PC-3 (cell line): ENCODE results near the gene CFTR. TPM values are rescaled to one million over a fixed set of nuclear protein-coding genes. Genes with fewer than 3 reads are reported as not detected.

Experiments used
- ATAC-seq: fragments of 200-7000 bp; cut with Tn5 transposase; 2 replicates; pipeline ENCODE4 v1.9.1; 2020; ENCODE audit warnings: mild to moderate bottlenecking, moderate library complexity
- BruUV-seq: library from RNA; stranded (reverse); fragments of 400-500 nt; replicated peaks from 2 replicates; lab custom pipeline; 2021; lab: Mats Ljungman, UMichigan
- CTCF ChIA-PET: fragments of 300-600 bp; sonication (Branson Sonifier 250); formaldehyde crosslinking; loops from one replicate; lab custom pipeline; 2022; ENCODE audit warnings: antibody characterized with exemption; lab: Charles Lee
- POLR2A ChIA-PET: fragments of 300-600 bp; sonication (Branson Sonifier 250); formaldehyde crosslinking; loops from one replicate; lab custom pipeline; 2022; ENCODE audit warnings: antibody characterized with exemption; ENCODE audit not compliant: unreplicated experiment; lab: Charles Lee
- DNase-seq: peaks from one replicate; pipeline ENCODE4 v3.0.0-alpha.2; 2015
- H2AFZ ChIP-seq: fragments of 300-600 bp; sonication (generic); 2 replicates; pipeline ENCODE4 v1.6.0; 2016; ENCODE audit warnings: antibody characterized with exemption, low read length
- H3F3A ChIP-seq: fragments of 300-600 bp; sonication (generic); one replicate; pipeline ENCODE4 v1.6.0; 2017; ENCODE audit warnings: antibody characterized with exemption, low read length, control low read depth, mild to moderate bottlenecking; ENCODE audit not compliant: unreplicated experiment
- H3K27ac ChIP-seq: fragments of 300-600 bp; sonication (generic); 2 replicates; pipeline ENCODE4 v1.5.1; 2016; ENCODE audit warnings: mild to moderate bottlenecking, low read length
- H3K27me3 ChIP-seq: fragments of 300-600 bp; sonication (generic); 2 replicates; pipeline ENCODE4 v1.6.1; 2016; ENCODE audit warnings: low read length, mixed read lengths
- H3K36me3 ChIP-seq: fragments of 300-600 bp; sonication (generic); 2 replicates; pipeline ENCODE4 v1.6.1; 2016; ENCODE audit warnings: low read depth, mixed run types, low read length, mixed read lengths
- H3K4me1 ChIP-seq: fragments of 300-600 bp; sonication (generic); 2 replicates; pipeline ENCODE4 v1.5.1; 2016; ENCODE audit warnings: low read length; ENCODE audit not compliant: insufficient read depth
- H3K4me2 ChIP-seq: fragments of 300-600 bp; sonication (generic); 2 replicates; pipeline ENCODE4 v1.6.0; 2016; ENCODE audit warnings: low read length
- H3K4me3 ChIP-seq: fragments of 300-600 bp; sonication (generic); 2 replicates; pipeline ENCODE4 v1.5.1; 2016; ENCODE audit warnings: mild to moderate bottlenecking, low read length, mixed read lengths
- H3K79me2 ChIP-seq: fragments of 300-600 bp; sonication (generic); 2 replicates; pipeline ENCODE4 v1.6.1; 2017; ENCODE audit warnings: low read length, mixed read lengths
- H3K9ac ChIP-seq: fragments of 300-600 bp; sonication (generic); 2 replicates; pipeline ENCODE4 v1.6.0; 2016; ENCODE audit warnings: mild to moderate bottlenecking, low read length
- H3K9me2 ChIP-seq: fragments of 300-600 bp; sonication (generic); replicated peaks from 2 replicates; pipeline ENCODE4 v1.6.1; 2016; ENCODE audit warnings: mixed run types, low read length, mixed read lengths
- H3K9me3 ChIP-seq: fragments of 300-600 bp; sonication (generic); 2 replicates; pipeline ENCODE4 v1.6.1; 2016; ENCODE audit warnings: low read length, mixed read lengths
- H4K20me1 ChIP-seq: fragments of 300-600 bp; sonication (generic); 2 replicates; pipeline ENCODE4 v1.6.1; 2016; ENCODE audit warnings: low read length, mixed read lengths
- EZH2 ChIP-seq: fragments of 300-600 bp; sonication (generic); IDR thresholded peaks from one replicate; pipeline ENCODE4 v1.6.1; 2017; ENCODE audit warnings: antibody characterized with exemption, mild to moderate bottlenecking, low read length; ENCODE audit not compliant: unreplicated experiment
- EZH2phosphoT487 ChIP-seq: fragments of 300-600 bp; sonication (generic); IDR thresholded peaks from 2 replicates; pipeline ENCODE4 v1.6.1; 2018; ENCODE audit warnings: mild to moderate bottlenecking, antibody characterized with exemption, low read length, borderline replicate concordance
- intact Hi-C: fragments of 100-400 bp; cut with micrococcal nuclease; formaldehyde crosslinking; loops from 2 replicates; pipeline ENCODE4 v1.9.0; 2023
- total RNA-seq: library from RNA; depleted of rRNA; stranded (reverse); fragments of >200 nt; gene quantifications from 2 replicates; pipeline ENCODE4 v1.2.3, GENCODE V29; 2014
- TF ChIP-seq, protein P1 (sequence below): fragments of 300-600 bp; sonication (generic); conservative IDR thresholded peaks from 2 replicates; pipeline ENCODE4 v1.5.1; 2017; ENCODE audit warnings: antibody characterized with exemption, low read depth, mild to moderate bottlenecking, low read length

The CFTR gene
- total RNA-seq, 1 experiment from 2014 or later = not detected

GRCh38 chr7:117552660-117553059 lies 72.8 kb downstream of the CFTR start:
- Histone ChIP-seq H3K36me3 (no peaks in the 10 kb centered on the region), H3K27me3 (no peaks in the 10 kb centered on the region), H3K4me1 (no peaks in the 10 kb centered on the region), H2AFZ (no peak overlapping the region), H3K9me2 (no peaks in the 10 kb centered on the region), H3K4me2 (no peak overlapping the region), H3K4me3 (no peak overlapping the region), H3K79me2 (no peaks in the 10 kb centered on the region), H3K9me3 (no peaks in the 10 kb centered on the region), H3F3A (no peaks in the 10 kb centered on the region), H3K27ac (no peak overlapping the region), H3K9ac (no peak overlapping the region), H4K20me1 (no peaks in the 10 kb centered on the region)
- BruUV-seq = no TSS peak
- POLR2A ChIA-PET = no interaction called here
- CTCF ChIA-PET = no interaction called here
- no peak for DNase-seq
- intact Hi-C loops = no loop called here
- no peak for ATAC-seq
- TF ChIP-seq, protein P1, sequence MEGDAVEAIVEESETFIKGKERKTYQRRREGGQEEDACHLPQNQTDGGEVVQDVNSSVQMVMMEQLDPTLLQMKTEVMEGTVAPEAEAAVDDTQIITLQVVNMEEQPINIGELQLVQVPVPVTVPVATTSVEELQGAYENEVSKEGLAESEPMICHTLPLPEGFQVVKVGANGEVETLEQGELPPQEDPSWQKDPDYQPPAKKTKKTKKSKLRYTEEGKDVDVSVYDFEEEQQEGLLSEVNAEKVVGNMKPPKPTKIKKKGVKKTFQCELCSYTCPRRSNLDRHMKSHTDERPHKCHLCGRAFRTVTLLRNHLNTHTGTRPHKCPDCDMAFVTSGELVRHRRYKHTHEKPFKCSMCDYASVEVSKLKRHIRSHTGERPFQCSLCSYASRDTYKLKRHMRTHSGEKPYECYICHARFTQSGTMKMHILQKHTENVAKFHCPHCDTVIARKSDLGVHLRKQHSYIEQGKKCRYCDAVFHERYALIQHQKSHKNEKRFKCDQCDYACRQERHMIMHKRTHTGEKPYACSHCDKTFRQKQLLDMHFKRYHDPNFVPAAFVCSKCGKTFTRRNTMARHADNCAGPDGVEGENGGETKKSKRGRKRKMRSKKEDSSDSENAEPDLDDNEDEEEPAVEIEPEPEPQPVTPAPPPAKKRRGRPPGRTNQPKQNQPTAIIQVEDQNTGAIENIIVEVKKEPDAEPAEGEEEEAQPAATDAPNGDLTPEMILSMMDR = no peak
- no peak for TF ChIP-seq EZH2
- no peak for TF ChIP-seq EZH2phosphoT487

DNA sequence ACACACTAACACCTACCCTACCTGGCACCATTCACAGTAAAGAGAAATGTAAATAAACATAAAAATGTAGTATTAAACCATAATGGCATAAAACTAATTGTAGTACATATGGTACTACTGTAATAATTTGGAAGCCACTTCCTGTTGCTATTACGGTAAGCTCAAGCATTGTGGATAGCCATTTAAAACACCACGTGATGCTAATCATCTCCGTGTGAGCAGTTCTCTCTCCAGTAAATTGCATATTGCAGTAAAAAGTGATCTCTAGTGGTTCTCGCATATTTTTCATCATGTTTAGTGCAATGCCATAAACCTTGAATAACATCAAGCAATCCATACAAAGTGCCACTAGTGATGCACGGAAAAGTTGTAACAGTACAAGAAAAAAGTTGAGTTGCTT lies 75.4 kb downstream of the CFTR start:
- ChIA-PET POLR2A (no interaction called here), CTCF (no interaction called here)
- Histone ChIP-seq H3K27ac (no peak overlapping the region), H3K36me3 (no peaks in the 10 kb centered on the region), H2AFZ (no peak overlapping the region), H3K79me2 (no peaks in the 10 kb centered on the region), H3F3A (no peaks in the 10 kb centered on the region), H3K4me3 (no peak overlapping the region), H4K20me1 (no peaks in the 10 kb centered on the region), H3K9me3 (no peaks in the 10 kb centered on the region), H3K4me2 (no peak overlapping the region), H3K27me3 (no peaks in the 10 kb centered on the region), H3K9ac (no peak overlapping the region), H3K4me1 (no peaks in the 10 kb centered on the region), H3K9me2 (no peaks in the 10 kb centered on the region)
- DNase-seq (no peak), ATAC-seq (no peak)
- intact Hi-C loops = no loop called here
- BruUV-seq = no TSS peak
- TF ChIP-seq EZH2phosphoT487 (no peak), EZH2 (no peak)
- TF ChIP-seq, protein P1 = no peak

DNA sequence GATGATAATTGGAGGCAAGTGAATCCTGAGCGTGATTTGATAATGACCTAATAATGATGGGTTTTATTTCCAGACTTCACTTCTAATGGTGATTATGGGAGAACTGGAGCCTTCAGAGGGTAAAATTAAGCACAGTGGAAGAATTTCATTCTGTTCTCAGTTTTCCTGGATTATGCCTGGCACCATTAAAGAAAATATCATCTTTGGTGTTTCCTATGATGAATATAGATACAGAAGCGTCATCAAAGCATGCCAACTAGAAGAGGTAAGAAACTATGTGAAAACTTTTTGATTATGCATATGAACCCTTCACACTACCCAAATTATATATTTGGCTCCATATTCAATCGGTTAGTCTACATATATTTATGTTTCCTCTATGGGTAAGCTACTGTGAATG lies 79.6 kb downstream of the CFTR start:
- Histone ChIP-seq H3K4me2 (no peak overlapping the region), H3K9me2 (no peaks in the 10 kb centered on the region), H3K9me3 (no peaks in the 10 kb centered on the region), H3K4me1 (no peaks in the 10 kb centered on the region), H3K4me3 (no peak overlapping the region), H3K9ac (no peak overlapping the region), H3K27me3 (no peaks in the 10 kb centered on the region), H2AFZ (no peak overlapping the region), H3K27ac (no peak overlapping the region), H4K20me1 (no peaks in the 10 kb centered on the region), H3K79me2 (no peaks in the 10 kb centered on the region), H3F3A (no peaks in the 10 kb centered on the region), H3K36me3 (no peaks in the 10 kb centered on the region)
- ChIA-PET POLR2A (no interaction called here), CTCF (no interaction called here)
- no peak for DNase-seq
- no peak for ATAC-seq
- no TSS peak for BruUV-seq
- intact Hi-C loops = no loop called here
- TF ChIP-seq EZH2 (no peak), EZH2phosphoT487 (no peak)
- TF ChIP-seq, protein P1 = no peak
